Stimulated activated CD8-positive, alpha-beta memory T cell treated with anti-CD3 and anti-CD28 coated beads, Interleukin-12 subunit alpha, Interleukin-12 subunit beta, amount 100 ng/mL, for 4 hours (primary cell): ENCODE data around the gene SCYL1.
A peak's percentile ranks its signal among the peaks of the same experiment; 100 is the strongest.

Experiments used
- DNase-seq: peaks from one replicate; pipeline ENCODE4 v3.0.0-alpha.2; 2020; ENCODE audit warnings: low read depth

The SCYL1 gene

GRCh38 chr11:65537296-65537597 is 12.4 kb downstream of the SCYL1 start:
- no peak for DNase-seq

- no peak for DNase-seq
Measured at GRCh38 chr11:65537620-65538231, 12.8 kb downstream of the SCYL1 start.

GRCh38 chr11:65538232-65538914 is 13.5 kb downstream of the SCYL1 start:
- no peak for DNase-seq

GRCh38 chr11:65538915-65539743 is 14.2 kb downstream of the SCYL1 start:
- no peak for DNase-seq

GRCh38 chr11:65539744-65540289 is 14.9 kb downstream of the SCYL1 start:
- no peak for DNase-seq

GRCh38 chr11:65540290-65541092 is 15.6 kb downstream of the SCYL1 start:
- peak; percentile 75 for DNase-seq

- no peak for DNase-seq
Measured at GRCh38 chr11:65541093-65541982, 16.5 kb downstream of the SCYL1 start.

GRCh38 chr11:65542738-65543390 is 18.0 kb downstream of the SCYL1 start:
- no peak for DNase-seq

- DNase-seq, result no peak
Measured at GRCh38 chr11:65545853-65546216, 21.0 kb downstream of the SCYL1 start.

- peak; percentile 98 for DNase-seq
Measured at GRCh38 chr11:65546217-65546958, 21.5 kb downstream of the SCYL1 start.

- no peak for DNase-seq
Measured at GRCh38 chr11:65547446-65548125, 22.7 kb downstream of the SCYL1 start.

- no peak for DNase-seq
Measured at GRCh38 chr11:65548395-65548794, 23.5 kb downstream of the SCYL1 start.

- no peak for DNase-seq
Measured at GRCh38 chr11:65549096-65549495, 24.2 kb downstream of the SCYL1 start.

GRCh38 chr11:65551572-65552387 is 26.9 kb downstream of the SCYL1 start:
- DNase-seq, result no peak

- no peak for DNase-seq
Measured at GRCh38 chr11:65552388-65552951, 27.6 kb downstream of the SCYL1 start.

GRCh38 chr11:65553301-65554001 is 28.6 kb downstream of the SCYL1 start:
- no peak for DNase-seq

- no peak for DNase-seq
Measured at GRCh38 chr11:65554057-65554818, 29.4 kb downstream of the SCYL1 start.
